Measurements from ENCODE around the gene ZMAT5. TPM values are rescaled to one million over a fixed set of nuclear protein-coding genes. Genes with fewer than 3 reads are reported as not detected.

The ZMAT5 gene
- total and polyA plus RNA-seq, 2 of the 13 experiments (the other 11 are each of a cell fraction or from before 2014, with no cell fraction given): 20.7 to 27.8 TPM

DNA sequence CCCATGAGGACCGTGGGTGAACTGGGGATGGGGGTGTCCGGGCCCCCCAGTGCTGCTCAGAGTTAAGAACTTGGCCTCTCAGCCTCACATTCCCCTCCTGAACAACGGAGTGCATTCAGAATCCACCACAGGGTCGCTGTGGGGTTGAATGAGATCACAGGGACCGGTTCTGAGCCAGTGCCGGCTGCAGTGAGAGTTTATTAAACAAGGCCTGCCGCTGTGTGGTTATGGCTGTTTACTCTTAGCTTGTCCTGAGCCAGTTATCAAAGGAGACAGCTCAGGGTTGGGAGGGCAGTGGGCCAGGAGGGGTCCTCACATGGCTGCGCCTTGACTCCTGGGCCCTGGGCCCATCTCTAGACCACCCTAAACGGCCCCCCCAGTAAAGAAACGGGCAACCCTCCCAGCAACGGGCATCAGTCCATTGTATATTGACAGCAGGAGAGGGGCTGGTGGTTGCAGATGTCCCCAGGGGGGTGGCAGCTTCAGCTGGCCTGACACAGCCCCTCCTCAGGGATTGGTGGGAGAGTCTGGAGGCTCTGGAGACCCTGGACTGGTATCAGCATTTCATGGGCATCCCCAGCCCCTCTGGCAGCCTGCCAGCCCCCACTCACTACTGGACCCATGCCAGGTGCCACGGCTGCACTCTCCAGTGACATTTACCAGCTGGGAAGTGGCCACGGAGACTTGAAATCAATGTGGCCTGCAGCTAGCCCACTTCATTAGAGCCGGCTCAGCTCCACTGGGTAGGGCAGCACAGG, 62.1 kb downstream of the ZMAT5 start (continued):
- TF ChIP-seq, protein P1, sequence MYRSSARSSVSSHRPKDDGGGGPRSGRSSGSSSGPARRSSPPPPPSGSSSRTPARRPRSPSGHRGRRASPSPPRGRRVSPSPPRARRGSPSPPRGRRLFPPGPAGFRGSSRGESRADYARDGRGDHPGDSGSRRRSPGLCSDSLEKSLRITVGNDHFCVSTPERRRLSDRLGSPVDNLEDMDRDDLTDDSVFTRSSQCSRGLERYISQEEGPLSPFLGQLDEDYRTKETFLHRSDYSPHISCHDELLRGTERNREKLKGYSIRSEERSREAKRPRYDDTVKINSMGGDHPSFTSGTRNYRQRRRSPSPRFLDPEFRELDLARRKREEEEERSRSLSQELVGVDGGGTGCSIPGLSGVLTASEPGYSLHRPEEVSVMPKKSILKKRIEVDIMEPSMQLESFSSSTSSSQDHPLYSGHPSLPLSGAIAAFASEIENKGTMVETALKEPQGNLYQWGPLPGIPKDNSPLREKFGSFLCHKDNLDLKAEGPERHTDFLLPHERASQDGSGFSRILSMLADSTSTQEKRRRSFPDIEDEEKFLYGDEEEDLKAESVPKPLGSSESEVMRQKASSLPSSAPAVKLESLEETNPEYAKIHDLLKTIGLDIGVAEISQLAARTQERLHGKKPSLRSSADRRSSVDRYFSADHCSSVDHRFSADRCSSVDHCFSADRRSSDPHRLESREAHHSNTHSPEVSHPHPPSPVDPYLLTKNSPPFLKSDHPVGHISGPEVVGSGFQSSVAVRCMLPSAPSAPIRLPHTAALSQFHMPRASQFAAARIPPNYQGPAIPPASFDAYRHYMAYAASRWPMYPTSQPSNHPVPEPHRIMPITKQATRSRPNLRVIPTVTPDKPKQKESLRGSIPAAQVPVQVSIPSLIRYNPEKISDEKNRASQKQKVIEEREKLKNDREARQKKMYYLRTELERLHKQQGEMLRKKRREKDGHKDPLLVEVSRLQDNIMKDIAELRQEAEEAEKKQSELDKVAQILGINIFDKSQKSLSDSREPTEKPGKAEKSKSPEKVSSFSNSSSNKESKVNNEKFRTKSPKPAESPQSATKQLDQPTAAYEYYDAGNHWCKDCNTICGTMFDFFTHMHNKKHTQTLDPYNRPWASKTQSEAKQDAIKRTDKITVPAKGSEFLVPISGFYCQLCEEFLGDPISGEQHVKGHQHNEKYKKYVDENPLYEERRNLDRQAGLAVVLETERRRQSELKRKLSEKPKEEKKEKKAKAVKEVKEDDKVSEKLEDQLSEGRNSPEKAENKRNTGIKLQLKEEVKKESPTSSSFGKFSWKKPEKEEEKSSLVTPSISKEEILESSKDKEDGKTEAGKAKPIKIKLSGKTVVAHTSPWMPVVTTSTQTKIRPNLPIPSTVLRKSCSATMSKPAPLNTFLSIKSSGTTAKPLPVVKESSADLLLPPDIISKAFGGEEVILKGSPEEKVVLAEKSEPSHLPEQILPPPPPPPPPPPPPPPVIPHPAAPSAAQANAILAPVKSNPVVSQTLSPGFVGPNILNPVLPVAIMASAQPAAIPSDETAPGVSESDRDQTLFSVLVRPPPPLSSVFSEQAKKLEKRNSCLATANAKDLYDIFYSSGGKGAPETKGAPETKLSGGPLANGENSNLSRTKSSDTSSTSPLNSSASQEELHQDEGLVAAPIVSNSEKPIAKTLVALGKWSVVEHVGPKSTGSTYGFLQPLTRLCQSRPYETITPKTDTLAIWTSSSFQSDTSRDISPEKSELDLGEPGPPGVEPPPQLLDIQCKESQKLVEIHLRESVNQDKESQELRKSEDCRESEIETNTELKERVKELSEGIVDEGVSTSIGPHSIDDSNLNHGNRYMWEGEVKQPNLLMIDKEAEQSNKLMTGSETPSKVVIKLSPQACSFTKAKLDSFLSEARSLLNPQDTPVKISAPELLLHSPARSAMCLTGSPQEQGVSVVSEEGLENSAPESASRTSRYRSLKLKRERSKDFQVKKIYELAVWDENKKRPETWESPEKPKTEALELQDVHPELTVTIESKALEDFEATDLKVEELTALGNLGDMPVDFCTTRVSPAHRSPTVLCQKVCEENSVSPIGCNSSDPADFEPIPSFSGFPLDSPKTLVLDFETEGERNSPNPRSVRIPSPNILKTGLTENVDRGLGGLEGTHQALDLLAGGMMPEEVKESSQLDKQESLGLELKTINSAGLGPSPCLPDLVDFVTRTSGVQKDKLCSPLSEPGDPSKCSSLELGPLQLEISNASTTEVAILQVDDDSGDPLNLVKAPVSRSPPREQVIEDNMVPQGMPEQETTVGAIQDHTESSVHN (CRISPR knock-in tag; IDR thresholded peaks at IDR 0.05): no peak
- TF ChIP-seq KDM1A (CRISPR knock-in tag; IDR thresholded peaks at IDR 0.05) (no peak), NFE2L2 (IDR thresholded peaks at IDR 0.05; ENCODE audit: low read length) (no peak), JUND (CRISPR knock-in tag; IDR thresholded peaks at IDR 0.05) (no peak), ZFX (CRISPR knock-in tag; IDR thresholded peaks at IDR 0.05; ENCODE audit: low read depth) (no peak), ZNF546 (CRISPR knock-in tag; conservative IDR thresholded peaks at IDR 0.05) (no peak), MYC (CRISPR knock-in tag; IDR thresholded peaks at IDR 0.05; ENCODE audit: borderline replicate concordance) (no peak; the same call in 1 of the 2 replicates)
- TF ChIP-seq, protein P2, sequence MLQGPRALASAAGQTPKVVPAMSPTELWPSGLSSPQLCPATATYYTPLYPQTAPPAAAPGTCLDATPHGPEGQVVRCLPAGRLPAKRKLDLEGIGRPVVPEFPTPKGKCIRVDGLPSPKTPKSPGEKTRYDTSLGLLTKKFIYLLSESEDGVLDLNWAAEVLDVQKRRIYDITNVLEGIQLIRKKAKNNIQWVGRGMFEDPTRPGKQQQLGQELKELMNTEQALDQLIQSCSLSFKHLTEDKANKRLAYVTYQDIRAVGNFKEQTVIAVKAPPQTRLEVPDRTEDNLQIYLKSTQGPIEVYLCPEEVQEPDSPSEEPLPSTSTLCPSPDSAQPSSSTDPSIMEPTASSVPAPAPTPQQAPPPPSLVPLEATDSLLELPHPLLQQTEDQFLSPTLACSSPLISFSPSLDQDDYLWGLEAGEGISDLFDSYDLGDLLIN (CRISPR knock-in tag; IDR thresholded peaks at IDR 0.05; ENCODE audit: borderline replicate concordance): no peak
- TF ChIP-seq, protein P3, sequence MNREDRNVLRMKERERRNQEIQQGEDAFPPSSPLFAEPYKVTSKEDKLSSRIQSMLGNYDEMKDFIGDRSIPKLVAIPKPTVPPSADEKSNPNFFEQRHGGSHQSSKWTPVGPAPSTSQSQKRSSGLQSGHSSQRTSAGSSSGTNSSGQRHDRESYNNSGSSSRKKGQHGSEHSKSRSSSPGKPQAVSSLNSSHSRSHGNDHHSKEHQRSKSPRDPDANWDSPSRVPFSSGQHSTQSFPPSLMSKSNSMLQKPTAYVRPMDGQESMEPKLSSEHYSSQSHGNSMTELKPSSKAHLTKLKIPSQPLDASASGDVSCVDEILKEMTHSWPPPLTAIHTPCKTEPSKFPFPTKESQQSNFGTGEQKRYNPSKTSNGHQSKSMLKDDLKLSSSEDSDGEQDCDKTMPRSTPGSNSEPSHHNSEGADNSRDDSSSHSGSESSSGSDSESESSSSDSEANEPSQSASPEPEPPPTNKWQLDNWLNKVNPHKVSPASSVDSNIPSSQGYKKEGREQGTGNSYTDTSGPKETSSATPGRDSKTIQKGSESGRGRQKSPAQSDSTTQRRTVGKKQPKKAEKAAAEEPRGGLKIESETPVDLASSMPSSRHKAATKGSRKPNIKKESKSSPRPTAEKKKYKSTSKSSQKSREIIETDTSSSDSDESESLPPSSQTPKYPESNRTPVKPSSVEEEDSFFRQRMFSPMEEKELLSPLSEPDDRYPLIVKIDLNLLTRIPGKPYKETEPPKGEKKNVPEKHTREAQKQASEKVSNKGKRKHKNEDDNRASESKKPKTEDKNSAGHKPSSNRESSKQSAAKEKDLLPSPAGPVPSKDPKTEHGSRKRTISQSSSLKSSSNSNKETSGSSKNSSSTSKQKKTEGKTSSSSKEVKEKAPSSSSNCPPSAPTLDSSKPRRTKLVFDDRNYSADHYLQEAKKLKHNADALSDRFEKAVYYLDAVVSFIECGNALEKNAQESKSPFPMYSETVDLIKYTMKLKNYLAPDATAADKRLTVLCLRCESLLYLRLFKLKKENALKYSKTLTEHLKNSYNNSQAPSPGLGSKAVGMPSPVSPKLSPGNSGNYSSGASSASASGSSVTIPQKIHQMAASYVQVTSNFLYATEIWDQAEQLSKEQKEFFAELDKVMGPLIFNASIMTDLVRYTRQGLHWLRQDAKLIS (CRISPR knock-in tag; IDR thresholded peaks at IDR 0.05): no peak
- TF ChIP-seq, protein P4, sequence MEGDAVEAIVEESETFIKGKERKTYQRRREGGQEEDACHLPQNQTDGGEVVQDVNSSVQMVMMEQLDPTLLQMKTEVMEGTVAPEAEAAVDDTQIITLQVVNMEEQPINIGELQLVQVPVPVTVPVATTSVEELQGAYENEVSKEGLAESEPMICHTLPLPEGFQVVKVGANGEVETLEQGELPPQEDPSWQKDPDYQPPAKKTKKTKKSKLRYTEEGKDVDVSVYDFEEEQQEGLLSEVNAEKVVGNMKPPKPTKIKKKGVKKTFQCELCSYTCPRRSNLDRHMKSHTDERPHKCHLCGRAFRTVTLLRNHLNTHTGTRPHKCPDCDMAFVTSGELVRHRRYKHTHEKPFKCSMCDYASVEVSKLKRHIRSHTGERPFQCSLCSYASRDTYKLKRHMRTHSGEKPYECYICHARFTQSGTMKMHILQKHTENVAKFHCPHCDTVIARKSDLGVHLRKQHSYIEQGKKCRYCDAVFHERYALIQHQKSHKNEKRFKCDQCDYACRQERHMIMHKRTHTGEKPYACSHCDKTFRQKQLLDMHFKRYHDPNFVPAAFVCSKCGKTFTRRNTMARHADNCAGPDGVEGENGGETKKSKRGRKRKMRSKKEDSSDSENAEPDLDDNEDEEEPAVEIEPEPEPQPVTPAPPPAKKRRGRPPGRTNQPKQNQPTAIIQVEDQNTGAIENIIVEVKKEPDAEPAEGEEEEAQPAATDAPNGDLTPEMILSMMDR (CRISPR knock-in tag; IDR thresholded peaks at IDR 0.05): peak; percentile 49; the same call in 1 of the 2 replicates
- TF ChIP-seq, protein P5, sequence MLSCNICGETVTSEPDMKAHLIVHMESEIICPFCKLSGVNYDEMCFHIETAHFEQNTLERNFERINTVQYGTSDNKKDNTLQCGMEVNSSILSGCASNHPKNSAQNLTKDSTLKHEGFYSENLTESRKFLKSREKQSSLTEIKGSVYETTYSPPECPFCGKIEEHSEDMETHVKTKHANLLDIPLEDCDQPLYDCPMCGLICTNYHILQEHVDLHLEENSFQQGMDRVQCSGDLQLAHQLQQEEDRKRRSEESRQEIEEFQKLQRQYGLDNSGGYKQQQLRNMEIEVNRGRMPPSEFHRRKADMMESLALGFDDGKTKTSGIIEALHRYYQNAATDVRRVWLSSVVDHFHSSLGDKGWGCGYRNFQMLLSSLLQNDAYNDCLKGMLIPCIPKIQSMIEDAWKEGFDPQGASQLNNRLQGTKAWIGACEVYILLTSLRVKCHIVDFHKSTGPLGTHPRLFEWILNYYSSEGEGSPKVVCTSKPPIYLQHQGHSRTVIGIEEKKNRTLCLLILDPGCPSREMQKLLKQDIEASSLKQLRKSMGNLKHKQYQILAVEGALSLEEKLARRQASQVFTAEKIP (CRISPR knock-in tag; IDR thresholded peaks at IDR 0.05; ENCODE audit: borderline replicate concordance): no peak
